H9 (cell line): Measurements from ENCODE around the gene PFKFB2. TPM values are rescaled to one million over a fixed set of nuclear protein-coding genes. Genes with fewer than 3 reads are reported as not detected.

Experiments used
- DNase-seq: peaks from one replicate; pipeline ENCODE4 v3.0.0-alpha.2; 2017
- H2AFZ ChIP-seq: one replicate; pipeline ENCODE4 v1.6.1; 2013; ENCODE audit warnings: mild to moderate bottlenecking, low read length, control low read depth, moderate library complexity
- H2AK5ac ChIP-seq: 2 replicates; pipeline ENCODE4 v1.6.1; 2013; ENCODE audit warnings: low read length, control low read depth, mixed read lengths; ENCODE audit not compliant: insufficient read length
- H2BK120ac ChIP-seq: one replicate; pipeline ENCODE4 v1.6.1; 2013; ENCODE audit warnings: low read depth, mild to moderate bottlenecking, low read length, control low read depth, inconsistent platforms; ENCODE audit not compliant: poor library complexity, severe bottlenecking
- H2BK12ac ChIP-seq: 2 replicates; pipeline ENCODE4 v1.6.1; 2013; ENCODE audit warnings: low read length, control low read depth, mixed read lengths, low read depth; ENCODE audit not compliant: insufficient read length
- H2BK15ac ChIP-seq: 2 replicates; pipeline ENCODE4 v1.6.1; 2013; ENCODE audit warnings: low read depth, low read length, control low read depth
- H2BK20ac ChIP-seq: one replicate; pipeline ENCODE4 v1.6.1; 2013; ENCODE audit warnings: low read depth, mild to moderate bottlenecking, low read length, control low read depth, inconsistent platforms; ENCODE audit not compliant: poor library complexity, severe bottlenecking
- H2BK5ac ChIP-seq: 2 replicates; pipeline ENCODE4 v1.6.1; 2013; ENCODE audit warnings: low read length, control low read depth, mixed read lengths; ENCODE audit not compliant: insufficient read length
- H3K14ac ChIP-seq: 2 replicates; pipeline ENCODE4 v1.6.1; 2013; ENCODE audit warnings: low read length, control low read depth; ENCODE audit not compliant: insufficient read depth
- H3K18ac ChIP-seq: 2 replicates; pipeline ENCODE4 v1.6.1; 2013; ENCODE audit warnings: low read depth, mild to moderate bottlenecking, mixed read lengths, low read length, control low read depth; ENCODE audit not compliant: insufficient read length
- H3K23ac ChIP-seq: 2 replicates; pipeline ENCODE4 v1.6.1; 2013; ENCODE audit warnings: low read length, control low read depth, mixed read lengths, low read depth; ENCODE audit not compliant: insufficient read length
- H3K23me2 ChIP-seq: 2 replicates; pipeline ENCODE4 v1.6.1; 2013; ENCODE audit warnings: low read depth, mild to moderate bottlenecking, mixed read lengths, low read length, control low read depth; ENCODE audit not compliant: insufficient read length, poor library complexity, severe bottlenecking
- H3K27ac ChIP-seq: 2 replicates; pipeline ENCODE4 v1.5.1; 2013; ENCODE audit warnings: low read length, control low read depth, mixed read lengths, low read depth; ENCODE audit not compliant: insufficient read length
- H3K27me3 ChIP-seq: 2 replicates; pipeline ENCODE4 v1.6.1; 2013; ENCODE audit warnings: low read length, control low read depth, inconsistent platforms; ENCODE audit not compliant: insufficient read depth
- H3K4ac ChIP-seq: 2 replicates; pipeline ENCODE4 v1.6.1; 2013; ENCODE audit warnings: low read depth, mild to moderate bottlenecking, control low read depth, inconsistent platforms, low read length, moderate library complexity
- H3K4me1 ChIP-seq: 2 replicates; pipeline ENCODE4 v1.6.1; 2013; ENCODE audit warnings: low read length, control low read depth, inconsistent platforms; ENCODE audit not compliant: insufficient read depth
- H3K4me2 ChIP-seq: 2 replicates; pipeline ENCODE4 v1.6.1; 2013; ENCODE audit warnings: low read length, control low read depth, mixed read lengths; ENCODE audit not compliant: insufficient read length, insufficient read depth
- H3K56ac ChIP-seq: 2 replicates; pipeline ENCODE4 v1.6.1; 2013; ENCODE audit warnings: low read depth, mild to moderate bottlenecking, mixed read lengths, low read length, control low read depth; ENCODE audit not compliant: insufficient read length
- H3K79me1 ChIP-seq: 2 replicates; pipeline ENCODE4 v1.6.1; 2013; ENCODE audit warnings: low read depth, mild to moderate bottlenecking, moderate library complexity, low read length, control low read depth, inconsistent platforms; ENCODE audit not compliant: insufficient read depth, poor library complexity, severe bottlenecking
- H3K79me2 ChIP-seq: 2 replicates; pipeline ENCODE4 v1.6.1; 2013; ENCODE audit warnings: low read length, control low read depth, inconsistent platforms; ENCODE audit not compliant: insufficient read depth
- H3K9ac ChIP-seq: 2 replicates; pipeline ENCODE4 v1.6.1; 2013; ENCODE audit warnings: low read length, control low read depth, mixed read lengths; ENCODE audit not compliant: insufficient read length; ENCODE audit errors: extremely low read depth
- H3K9me3 ChIP-seq: one replicate; pipeline ENCODE4 v1.6.1; 2013; ENCODE audit warnings: low read depth, low read length, inconsistent platforms; ENCODE audit not compliant: control insufficient read depth
- H3T11ph ChIP-seq: one replicate; pipeline ENCODE4 v1.6.1; 2013; ENCODE audit warnings: mild to moderate bottlenecking, low read length, control low read depth, inconsistent platforms
- H4K20me1 ChIP-seq: one replicate; pipeline ENCODE4 v1.6.1; 2013; ENCODE audit not compliant: control insufficient read depth, insufficient read length, insufficient read depth
- H4K5ac ChIP-seq: 2 replicates; pipeline ENCODE4 v1.6.1; 2013; ENCODE audit warnings: low read depth, mild to moderate bottlenecking, mixed read lengths, low read length, control low read depth; ENCODE audit not compliant: insufficient read length
- H4K8ac ChIP-seq: replicated peaks from 2 replicates; pipeline ENCODE4 v1.6.1; 2013; ENCODE audit warnings: low read length, control low read depth, mixed read lengths, low read depth; ENCODE audit not compliant: insufficient read length
- H4K91ac ChIP-seq: 2 replicates; pipeline ENCODE4 v1.6.1; 2013; ENCODE audit warnings: low read depth, mild to moderate bottlenecking, moderate library complexity, mixed read lengths, low read length, control low read depth; ENCODE audit not compliant: insufficient read length
- H3K27ac Mint-ChIP-seq, 3 experiments: 2 replicates in 2 of 3; 3 replicates in 1 of 3; pipeline ENCODE4 v1.8.0; 2020 to 2021; ENCODE audit warnings: mixed read lengths in 3 of 3, mild to moderate bottlenecking in 1 of 3, moderate library complexity in 1 of 3
- H3K27me3 Mint-ChIP-seq: 2 replicates; pipeline ENCODE4 v1.8.0; 2021; ENCODE audit warnings: low read depth, mild to moderate bottlenecking, moderate library complexity, mixed read lengths
- H3K36me3 Mint-ChIP-seq, 3 experiments: 2 replicates in 2 of 3; 3 replicates in 1 of 3; pipeline ENCODE4 v1.8.0; 2020 to 2021; ENCODE audit warnings: low read depth in 3 of 3, mixed read lengths in 3 of 3; ENCODE audit not compliant: insufficient read depth in 1 of 3
- H3K4me1 Mint-ChIP-seq, 2 experiments: 2 replicates each; pipeline ENCODE4 v1.8.0; 2020; ENCODE audit warnings: mixed read lengths in 2 of 2
- H3K4me3 Mint-ChIP-seq, 2 experiments: 2 replicates in 1 of 2; 3 replicates in 1 of 2; pipeline ENCODE4 v1.8.0; 2020 to 2021; ENCODE audit warnings: mild to moderate bottlenecking in 2 of 2, mixed read lengths in 2 of 2, moderate library complexity in 1 of 2
- H3K9me3 Mint-ChIP-seq, 2 experiments: 2 replicates in 1 of 2; 3 replicates in 1 of 2; pipeline ENCODE4 v1.8.0; 2020; ENCODE audit warnings: mild to moderate bottlenecking in 2 of 2, mixed read lengths in 2 of 2, moderate library complexity in 1 of 2
- WGBS: extraction: QIAGEN DNeasy Blood & Tissue Kit; methylation state at CpG from one replicate; pipeline ENCODE4 v1.1.7; 2013; ENCODE audit warnings: missing lambda C conversion rate, low lambda C conversion rate, mixed read lengths; ENCODE audit not compliant: insufficient read length; ENCODE audit errors: extremely low coverage; 5-methylcytosine and 5-hydroxymethylcytosine counted together
- total RNA-seq: library from RNA; stranded (reverse); gene quantifications from 2 replicates; pipeline ENCODE4 v1.2.1, GENCODE V29; 2021
- TF ChIP-seq, protein P1 (sequence below): fragments of 200-600 bp; sonication (generic); conservative IDR thresholded peaks from 3 replicates; pipeline ENCODE4 v1.8.0; 2021; ENCODE audit warnings: antibody characterized with exemption, mild to moderate bottlenecking

PFKFB2 gene
- total RNA-seq, 1 experiment from 2014 or later = 14.6 TPM

DNA sequence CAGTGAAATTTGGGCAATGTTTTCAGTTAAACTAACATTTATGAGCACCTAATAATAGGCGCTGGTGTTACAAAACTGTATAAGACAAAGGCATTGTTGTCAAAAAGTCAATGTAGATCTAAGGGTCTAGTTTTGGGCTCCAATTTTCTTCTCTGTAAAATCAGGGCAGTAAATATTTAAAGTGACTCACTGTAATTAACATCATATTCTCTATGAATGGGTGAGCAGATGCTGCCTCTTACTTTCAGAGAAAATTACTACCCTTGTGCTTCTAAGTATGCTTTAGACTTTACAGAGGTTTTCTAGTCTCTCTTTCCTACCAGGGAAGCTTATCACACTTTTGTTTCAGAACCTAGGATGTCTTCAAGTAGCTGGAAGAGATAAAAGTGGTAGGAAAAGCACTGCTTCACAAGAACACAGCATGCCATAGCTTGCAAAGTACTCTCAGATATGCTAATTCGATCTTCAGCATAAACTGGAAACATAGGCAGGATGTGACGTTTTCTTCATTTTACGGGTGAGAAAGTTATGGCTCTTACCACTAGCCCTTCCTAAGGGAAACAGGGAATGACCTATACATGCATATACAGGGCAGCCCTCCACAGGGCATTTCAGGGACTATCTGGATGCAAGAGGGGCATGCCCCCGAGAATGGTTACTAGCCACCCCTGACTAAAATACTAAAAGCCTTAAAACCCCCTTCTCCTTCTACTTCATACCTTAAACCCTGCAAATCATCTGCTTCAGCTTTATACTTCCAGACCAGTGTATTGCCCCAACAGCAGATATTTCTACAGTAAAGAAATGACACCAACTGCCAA lies 23.2 kb upstream of the PFKFB2 start:
- H3K79me2 ChIP-seq = no peaks in the 10 kb centered on the region; the same call in 1 of the 2 replicates
- no peak overlapping the region for H3K27ac ChIP-seq
- H2BK20ac ChIP-seq = no peak overlapping the region
- Mint-ChIP-seq H3K9me3 (no peaks in the 10 kb centered on the region), H3K27me3 (no peaks in the 10 kb centered on the region), H3K4me1 (peaks cover 51 to 57% of the 10 kb centered on the region in 2 experiments), H3K4me3 (no peak overlapping the region), H3K36me3 (no peaks in the 10 kb centered on the region; a peak in 1 of 7 replicates), H3K27ac (no peak overlapping the region)
- no peak overlapping the region for H4K5ac ChIP-seq
- H3K56ac ChIP-seq = no peak overlapping the region
- no peaks in the 10 kb centered on the region for H3K23me2 ChIP-seq
- H3K9me3 ChIP-seq = no peaks in the 10 kb centered on the region
- H2AFZ ChIP-seq = no peak overlapping the region
- no peak overlapping the region for H2AK5ac ChIP-seq
- no peak overlapping the region for H2BK5ac ChIP-seq
- no peak overlapping the region for H2BK15ac ChIP-seq
- H3K18ac ChIP-seq = no peak overlapping the region
- H2BK12ac ChIP-seq = no peak overlapping the region
- H3K79me1 ChIP-seq = no peaks in the 10 kb centered on the region
- no peak overlapping the region for H3K4ac ChIP-seq
- no peaks in the 10 kb centered on the region for H4K20me1 ChIP-seq
- DNase-seq = no peak
- no peaks in the 10 kb centered on the region for H3K27me3 ChIP-seq
- WGBS = no CpG with 5 or more reads among the region's 5 CpGs
- no peak overlapping the region for H3K23ac ChIP-seq
- H3K14ac ChIP-seq = no peak overlapping the region
- H3K4me2 ChIP-seq = no peak overlapping the region
- no peak overlapping the region for H2BK120ac ChIP-seq
- H3T11ph ChIP-seq = no peak overlapping the region
- TF ChIP-seq, protein P1, sequence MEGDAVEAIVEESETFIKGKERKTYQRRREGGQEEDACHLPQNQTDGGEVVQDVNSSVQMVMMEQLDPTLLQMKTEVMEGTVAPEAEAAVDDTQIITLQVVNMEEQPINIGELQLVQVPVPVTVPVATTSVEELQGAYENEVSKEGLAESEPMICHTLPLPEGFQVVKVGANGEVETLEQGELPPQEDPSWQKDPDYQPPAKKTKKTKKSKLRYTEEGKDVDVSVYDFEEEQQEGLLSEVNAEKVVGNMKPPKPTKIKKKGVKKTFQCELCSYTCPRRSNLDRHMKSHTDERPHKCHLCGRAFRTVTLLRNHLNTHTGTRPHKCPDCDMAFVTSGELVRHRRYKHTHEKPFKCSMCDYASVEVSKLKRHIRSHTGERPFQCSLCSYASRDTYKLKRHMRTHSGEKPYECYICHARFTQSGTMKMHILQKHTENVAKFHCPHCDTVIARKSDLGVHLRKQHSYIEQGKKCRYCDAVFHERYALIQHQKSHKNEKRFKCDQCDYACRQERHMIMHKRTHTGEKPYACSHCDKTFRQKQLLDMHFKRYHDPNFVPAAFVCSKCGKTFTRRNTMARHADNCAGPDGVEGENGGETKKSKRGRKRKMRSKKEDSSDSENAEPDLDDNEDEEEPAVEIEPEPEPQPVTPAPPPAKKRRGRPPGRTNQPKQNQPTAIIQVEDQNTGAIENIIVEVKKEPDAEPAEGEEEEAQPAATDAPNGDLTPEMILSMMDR = no peak
- peaks cover 26% of the 10 kb centered on the region for H3K4me1 ChIP-seq
- no peak overlapping the region for H4K8ac ChIP-seq
- H3K9ac ChIP-seq = no peak overlapping the region
- H4K91ac ChIP-seq = no peak overlapping the region
